ENCODE results near the gene PRKCA. TPM values are rescaled to one million over a fixed set of nuclear protein-coding genes. Genes with fewer than 3 reads are reported as not detected.

Gene PRKCA
- total and polyA plus RNA-seq, 9 donors, result 9.1 to 67.6 (median 37.2) TPM

DNA sequence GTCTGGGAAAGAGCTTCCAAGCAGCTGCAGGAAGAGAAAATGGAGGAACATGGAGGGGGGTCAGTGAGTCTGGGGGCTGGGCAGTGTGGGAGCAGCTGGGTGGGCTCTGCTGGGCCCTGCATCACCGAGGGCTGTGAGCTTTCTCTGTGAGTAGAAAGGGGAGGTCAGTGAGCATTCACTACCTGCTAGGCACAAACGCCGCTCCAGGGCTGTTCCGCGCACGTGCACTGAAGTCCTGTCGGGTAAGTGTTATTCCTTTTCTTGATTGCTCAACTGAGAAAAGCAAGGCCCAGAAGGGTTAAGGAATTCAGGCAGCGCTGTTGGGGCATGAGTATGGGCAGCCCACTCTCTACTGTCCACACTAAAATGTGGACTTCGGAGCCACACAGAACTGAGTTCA lies 537.2 kb downstream of the PRKCA start:
- DNase-seq, result no peak

DNA sequence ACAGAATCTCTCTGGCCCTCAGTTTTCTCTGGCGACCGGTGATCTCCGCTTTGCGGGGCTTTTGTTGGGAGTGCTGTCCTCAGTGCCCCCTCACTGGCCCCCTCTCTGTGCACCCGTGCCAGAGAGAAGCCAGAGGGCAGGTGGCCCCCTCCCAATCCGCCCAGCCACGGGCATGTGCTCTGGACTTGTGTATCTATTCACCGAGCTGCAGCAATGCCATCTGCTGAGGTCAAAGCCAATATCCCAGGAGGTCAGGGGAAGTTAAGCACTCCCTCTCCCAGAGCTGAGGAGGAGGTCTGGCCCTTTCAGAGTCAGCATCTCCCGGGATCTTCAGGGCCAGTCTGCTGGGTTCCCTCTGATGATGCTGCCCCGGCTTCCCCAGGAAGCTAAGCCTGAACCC lies 537.6 kb downstream of the PRKCA start:
- no peak for DNase-seq
- Histone ChIP-seq H3K27ac (no peak overlapping the region), H3K4me3 (no peak overlapping the region), H3K9me3 (no peaks in the 10 kb centered on the region), H3K4me1 (ENCODE audit: insufficient read depth) (no peaks in the 10 kb centered on the region), H3K27me3 (no peaks in the 10 kb centered on the region), H3K36me3 (no peaks in the 10 kb centered on the region)
- WGBS, 3 donors, result 54 to 71% (median 64%) methylated on average over 10 of the region's 10 CpGs
- no peak for TF ChIP-seq POLR2A (IDR thresholded peaks at IDR 0.05)
- TF ChIP-seq, protein P1, sequence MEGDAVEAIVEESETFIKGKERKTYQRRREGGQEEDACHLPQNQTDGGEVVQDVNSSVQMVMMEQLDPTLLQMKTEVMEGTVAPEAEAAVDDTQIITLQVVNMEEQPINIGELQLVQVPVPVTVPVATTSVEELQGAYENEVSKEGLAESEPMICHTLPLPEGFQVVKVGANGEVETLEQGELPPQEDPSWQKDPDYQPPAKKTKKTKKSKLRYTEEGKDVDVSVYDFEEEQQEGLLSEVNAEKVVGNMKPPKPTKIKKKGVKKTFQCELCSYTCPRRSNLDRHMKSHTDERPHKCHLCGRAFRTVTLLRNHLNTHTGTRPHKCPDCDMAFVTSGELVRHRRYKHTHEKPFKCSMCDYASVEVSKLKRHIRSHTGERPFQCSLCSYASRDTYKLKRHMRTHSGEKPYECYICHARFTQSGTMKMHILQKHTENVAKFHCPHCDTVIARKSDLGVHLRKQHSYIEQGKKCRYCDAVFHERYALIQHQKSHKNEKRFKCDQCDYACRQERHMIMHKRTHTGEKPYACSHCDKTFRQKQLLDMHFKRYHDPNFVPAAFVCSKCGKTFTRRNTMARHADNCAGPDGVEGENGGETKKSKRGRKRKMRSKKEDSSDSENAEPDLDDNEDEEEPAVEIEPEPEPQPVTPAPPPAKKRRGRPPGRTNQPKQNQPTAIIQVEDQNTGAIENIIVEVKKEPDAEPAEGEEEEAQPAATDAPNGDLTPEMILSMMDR (IDR thresholded peaks at IDR 0.05), result no peak
- TF ChIP-seq EP300 (IDR thresholded peaks at IDR 0.05), result no peak
- intact Hi-C loops (cut with DNase I), result no loop called here

More for the DNA sequence above, 537.2 kb downstream of the PRKCA start:
- intact Hi-C loops (cut with DNase I), result no loop called here
- H3K36me3 ChIP-seq, result no peaks in the 10 kb centered on the region
- no peaks in the 10 kb centered on the region for H3K4me1 ChIP-seq (ENCODE audit: insufficient read depth)
- WGBS, 3 donors, result 80 to 84% (median 81%) methylated on average over 9 of the region's 9 CpGs
- TF ChIP-seq, protein P1 (IDR thresholded peaks at IDR 0.05), result no peak
- TF ChIP-seq POLR2A (IDR thresholded peaks at IDR 0.05) (no peak), EP300 (IDR thresholded peaks at IDR 0.05) (no peak)
- H3K9me3 ChIP-seq, result no peaks in the 10 kb centered on the region
- H3K27me3 ChIP-seq, result no peaks in the 10 kb centered on the region
- no peak overlapping the region for H3K27ac ChIP-seq
- H3K4me3 ChIP-seq, result no peak overlapping the region

DNA sequence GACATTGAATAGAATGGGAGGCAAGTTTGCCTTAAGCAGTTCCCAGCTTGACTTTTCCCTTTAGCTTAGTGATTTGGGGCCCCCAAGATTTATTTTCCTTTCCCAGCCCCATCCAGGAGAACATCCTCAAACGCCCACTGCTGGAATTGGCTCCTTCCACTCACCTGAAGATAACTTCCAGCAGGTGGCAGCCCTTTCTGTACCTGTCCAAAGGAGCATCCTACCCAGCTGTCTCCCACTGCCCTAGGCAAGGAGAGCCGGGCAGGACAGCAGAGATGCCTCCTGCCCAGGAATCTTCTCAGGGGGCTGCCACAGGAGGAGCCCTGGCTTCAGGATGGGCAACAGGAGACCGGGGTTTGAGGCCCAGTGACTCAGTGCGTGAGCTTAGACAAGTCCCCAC lies 538.9 kb downstream of the PRKCA start:
- DNase-seq, result no peak

DNA sequence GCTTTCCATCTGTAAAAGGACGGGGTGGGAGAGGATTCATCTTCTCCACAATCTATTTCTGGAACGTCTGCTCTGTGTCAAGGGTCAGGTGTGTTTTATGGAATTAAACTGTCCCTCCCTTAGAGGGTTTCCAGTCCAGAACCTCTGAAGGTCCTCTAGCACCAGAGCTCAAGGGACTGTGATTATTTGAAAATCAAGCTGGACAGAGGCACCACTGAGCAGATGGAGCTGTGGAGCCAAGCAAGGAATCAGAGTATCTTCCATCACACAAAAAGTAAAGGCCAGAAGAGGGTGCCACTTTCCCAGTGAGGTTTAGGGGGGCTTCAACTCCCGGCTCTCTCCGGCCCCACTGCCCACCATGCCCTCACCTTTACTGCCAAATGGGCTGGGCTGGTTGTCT lies 539.3 kb downstream of the PRKCA start:
- no peak overlapping the region for H3K27ac ChIP-seq
- no peaks in the 10 kb centered on the region for H3K4me1 ChIP-seq (ENCODE audit: insufficient read depth)
- no peak for DNase-seq
- no peaks in the 10 kb centered on the region for H3K36me3 ChIP-seq
- intact Hi-C loops (cut with DNase I), result no loop called here
- H3K27me3 ChIP-seq, result no peaks in the 10 kb centered on the region
- H3K4me3 ChIP-seq, result no peak overlapping the region
- WGBS, 3 donors, result 39 to 51% (median 46%) methylated on average over 4 of the region's 4 CpGs
- TF ChIP-seq, protein P1 (IDR thresholded peaks at IDR 0.05), result no peak
- no peak for TF ChIP-seq POLR2A (IDR thresholded peaks at IDR 0.05)
- no peak for TF ChIP-seq EP300 (IDR thresholded peaks at IDR 0.05)
- H3K9me3 ChIP-seq, result no peaks in the 10 kb centered on the region

More for the DNA sequence above, 538.9 kb downstream of the PRKCA start:
- Histone ChIP-seq H3K4me3 (no peak overlapping the region), H3K36me3 (no peaks in the 10 kb centered on the region), H3K9me3 (no peaks in the 10 kb centered on the region), H3K4me1 (ENCODE audit: insufficient read depth) (no peaks in the 10 kb centered on the region), H3K27me3 (no peaks in the 10 kb centered on the region), H3K27ac (no peak overlapping the region)
- TF ChIP-seq POLR2A (IDR thresholded peaks at IDR 0.05) (no peak), EP300 (IDR thresholded peaks at IDR 0.05) (no peak)
- TF ChIP-seq, protein P1 (IDR thresholded peaks at IDR 0.05), result no peak
- 35 to 53% (median 48%) methylated on average over 4 of the region's 4 CpGs for WGBS, 3 donors
- intact Hi-C loops (cut with DNase I), result no loop called here

Measured in ovary (tissue), 9 donors.